Stimulated activated CD8-positive, alpha-beta memory T cell treated with anti-CD3 and anti-CD28 coated beads, Interleukin-15, amount 100 ng/mL, for 1 hour (primary cell): ENCODE results near the gene KRT222.

Experiments
- DNase-seq: peaks from one replicate; pipeline ENCODE4 v3.0.0-alpha.2; 2020; ENCODE audit warnings: low read depth

KRT222 gene

DNA sequence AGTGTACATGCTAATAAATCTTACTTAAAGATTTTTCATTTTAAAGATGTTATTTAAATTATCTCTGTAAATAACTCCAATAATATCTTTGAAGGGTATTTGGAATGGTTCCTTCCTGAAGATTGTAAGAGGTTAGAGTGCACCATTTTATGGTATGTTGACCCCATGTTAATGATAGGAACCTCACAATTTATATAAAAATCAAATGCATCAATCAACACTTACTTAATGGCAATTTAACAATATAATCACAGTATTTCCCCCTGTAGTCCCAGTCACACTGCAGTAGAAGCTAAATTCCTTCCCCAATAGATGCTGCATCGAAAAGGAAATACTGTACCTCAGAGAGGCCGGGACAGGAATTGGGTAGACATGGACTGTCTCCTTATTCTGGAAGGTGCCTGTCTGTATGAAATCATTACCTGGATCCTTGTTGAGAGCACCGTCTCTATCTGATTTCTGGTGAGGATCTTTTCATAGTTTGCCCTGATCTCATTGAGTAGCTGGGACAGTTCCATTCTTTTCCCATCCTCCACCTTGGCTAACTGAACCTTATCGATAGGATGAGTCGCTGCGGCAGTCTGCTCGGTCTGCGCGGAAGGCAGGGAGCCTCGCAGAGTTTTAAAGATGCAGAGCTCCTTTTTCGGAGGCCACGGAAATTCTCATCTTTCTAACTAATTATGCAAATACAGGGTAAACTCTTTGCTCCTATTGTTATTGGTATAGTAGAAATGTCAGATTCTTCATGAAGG, at the start of gene KRT222:
Gene KRT222 (minus strand): TSS at position 596 of the 752 bp plus-strand sequence. CDS start 78 bp downstream, at position 518.
- DNase-seq: no peak

DNA sequence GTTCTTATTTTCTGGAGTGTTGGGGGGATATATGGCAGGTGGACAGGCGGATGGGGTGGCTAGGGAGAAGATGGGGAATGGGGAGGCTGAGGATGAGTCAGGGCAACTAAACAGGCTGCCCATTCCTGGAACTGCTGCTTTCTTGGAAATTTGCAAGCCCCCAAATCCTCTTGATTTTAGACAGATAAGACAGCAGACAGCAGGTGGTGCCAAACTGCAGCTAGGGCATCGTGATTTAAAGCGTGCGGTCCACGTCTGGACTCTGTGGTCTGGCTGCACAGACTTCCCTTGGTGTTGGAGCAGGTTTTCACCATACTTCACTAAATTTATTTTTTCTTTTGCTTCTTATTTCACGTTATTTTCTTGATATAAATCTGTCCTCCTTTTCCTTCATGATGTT, 49.5 kb upstream of the KRT222 start:
- DNase-seq: no peak

DNA sequence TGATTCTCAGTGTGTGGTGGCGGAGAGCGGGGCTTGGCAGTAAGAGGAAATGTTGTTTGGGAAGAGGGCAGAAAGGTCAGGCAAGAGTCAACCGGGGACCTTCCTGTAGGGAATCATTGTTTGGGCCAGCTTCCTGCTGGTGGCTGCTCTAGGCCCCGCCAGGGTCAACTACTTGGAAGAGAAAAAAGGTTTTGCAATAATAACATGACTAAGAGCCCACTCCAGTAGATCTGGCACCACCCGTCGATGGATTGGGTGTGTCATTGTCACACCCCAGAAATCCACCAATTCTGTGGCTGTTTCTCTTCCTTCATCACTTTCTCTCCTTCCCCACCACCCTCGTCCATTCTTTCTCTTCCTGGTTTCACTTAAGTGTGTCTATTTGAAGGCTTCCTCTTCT, 42.8 kb upstream of the KRT222 start:
- no peak for DNase-seq

DNA sequence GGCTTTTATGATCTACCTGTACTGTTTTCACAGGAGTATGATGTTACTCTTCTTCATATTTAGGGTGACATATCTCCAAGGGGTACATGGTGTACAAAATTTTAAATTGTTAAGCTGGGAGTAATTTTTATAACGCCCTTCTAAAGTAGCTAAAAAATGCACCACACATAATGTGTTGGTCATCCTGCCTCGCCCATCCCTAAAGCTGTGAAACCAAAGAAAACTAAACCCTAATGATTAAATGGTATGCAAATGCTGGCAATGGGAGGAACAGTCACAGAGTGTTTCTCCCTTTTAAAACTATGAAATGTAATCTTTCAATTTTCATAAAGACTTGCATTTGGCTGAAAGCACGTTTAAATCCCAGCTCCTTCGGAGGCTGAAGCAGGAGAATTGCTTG, 40.6 kb upstream of the KRT222 start:
- no peak for DNase-seq

DNA sequence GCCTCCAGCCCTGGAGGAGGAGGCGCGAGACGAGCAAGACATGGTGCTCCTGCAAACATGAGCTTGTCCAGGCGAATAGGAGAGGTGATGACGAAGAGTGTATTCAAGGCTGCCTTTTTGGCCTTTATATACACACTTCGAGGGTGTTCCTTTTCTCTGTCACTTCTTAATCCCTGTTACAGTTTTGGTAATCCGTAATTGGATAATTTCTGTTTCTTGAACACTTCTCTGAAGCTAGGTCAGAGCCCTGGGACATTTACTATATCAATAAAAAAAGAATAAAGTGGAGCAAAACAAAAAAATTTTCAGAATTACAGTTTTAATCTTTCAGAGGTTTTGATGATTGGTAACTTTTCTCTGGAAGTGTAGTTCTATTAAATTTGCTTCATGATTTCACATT, 38.7 kb upstream of the KRT222 start, which contains the start of gene KRT24:
Gene KRT24 (minus strand): TSS at position 101 of the 400 bp plus-strand sequence. CDS start 59 bp downstream, at position 42.
- DNase-seq: no peak

DNA sequence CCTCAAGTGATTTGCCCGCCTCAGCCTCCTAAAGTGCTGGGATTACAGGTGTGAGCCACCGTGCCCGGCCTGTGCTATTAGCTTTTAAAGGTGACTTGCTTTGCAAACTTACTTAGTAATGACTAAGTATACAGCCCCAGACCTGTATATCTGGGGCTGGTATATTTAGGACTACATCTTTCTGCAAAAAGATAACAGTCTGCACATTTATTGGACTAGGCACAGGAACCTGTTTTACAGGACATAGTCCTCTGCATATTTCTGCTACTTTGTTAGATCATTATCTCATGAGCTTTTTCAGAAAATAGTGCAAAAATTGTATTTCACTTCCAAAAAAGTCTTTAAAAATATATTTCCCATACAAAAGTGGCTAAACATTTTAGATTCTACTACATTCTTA, 37.3 kb upstream of the KRT222 start:
- DNase-seq: no peak

DNA sequence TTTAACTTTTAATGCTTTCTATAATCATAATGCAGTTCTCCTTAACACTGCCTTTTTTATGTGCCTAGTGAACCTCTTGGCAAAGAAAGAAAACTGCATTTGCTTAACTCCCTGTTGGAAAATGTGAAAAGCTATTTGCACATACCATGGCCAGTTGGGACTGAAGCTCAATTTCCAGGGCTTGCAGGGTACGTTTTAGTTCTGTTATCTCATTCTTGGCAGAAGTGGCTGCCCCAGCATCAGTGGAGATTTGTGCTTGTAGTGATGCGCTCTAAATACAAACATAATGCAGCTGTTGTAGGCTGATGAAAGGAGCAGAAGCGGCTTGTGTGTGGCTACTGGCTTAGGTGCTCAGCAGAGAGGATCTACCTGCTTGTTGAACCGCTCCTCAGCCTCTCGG, 34.9 kb upstream of the KRT222 start:
- DNase-seq: no peak

DNA sequence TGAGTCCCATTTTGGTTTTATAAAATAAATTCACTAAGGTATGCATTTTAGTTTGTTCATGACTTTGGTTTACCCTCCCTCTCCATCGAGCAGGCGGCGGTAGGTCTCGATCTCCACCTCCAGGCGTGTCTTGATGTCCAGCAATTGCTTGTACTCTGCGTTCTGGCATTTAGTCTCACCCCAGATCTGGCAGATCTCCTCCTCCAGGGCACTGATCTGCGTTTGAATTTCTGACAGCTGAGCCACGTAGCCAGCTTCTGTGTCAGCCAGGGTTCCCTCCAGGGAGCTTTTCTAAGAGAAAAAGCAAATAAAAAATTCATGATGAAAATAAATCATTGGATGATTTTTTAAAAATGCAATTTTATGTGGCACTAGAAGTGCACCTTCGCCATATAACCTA, 34.4 kb upstream of the KRT222 start:
- DNase-seq: no peak

DNA sequence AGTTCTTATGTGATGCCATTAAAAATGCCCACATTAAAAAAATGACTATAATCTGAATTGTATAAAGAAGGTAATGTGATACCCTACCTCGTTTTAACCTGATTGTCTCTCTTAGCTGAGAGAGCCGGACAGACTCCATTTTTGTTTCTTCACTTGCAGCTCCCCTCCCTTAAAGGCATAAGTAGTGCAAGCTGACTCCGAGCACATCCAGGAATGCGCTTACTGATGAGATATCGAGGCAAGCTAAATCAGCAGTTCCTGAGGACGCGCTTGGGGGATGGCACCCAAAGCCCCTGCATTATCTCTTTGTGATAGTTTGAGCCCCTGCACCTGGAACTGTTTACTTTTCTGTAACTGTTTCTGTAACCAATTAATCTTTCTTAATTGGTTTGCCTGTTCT, 32.3 kb upstream of the KRT222 start:
- DNase-seq: no peak

DNA sequence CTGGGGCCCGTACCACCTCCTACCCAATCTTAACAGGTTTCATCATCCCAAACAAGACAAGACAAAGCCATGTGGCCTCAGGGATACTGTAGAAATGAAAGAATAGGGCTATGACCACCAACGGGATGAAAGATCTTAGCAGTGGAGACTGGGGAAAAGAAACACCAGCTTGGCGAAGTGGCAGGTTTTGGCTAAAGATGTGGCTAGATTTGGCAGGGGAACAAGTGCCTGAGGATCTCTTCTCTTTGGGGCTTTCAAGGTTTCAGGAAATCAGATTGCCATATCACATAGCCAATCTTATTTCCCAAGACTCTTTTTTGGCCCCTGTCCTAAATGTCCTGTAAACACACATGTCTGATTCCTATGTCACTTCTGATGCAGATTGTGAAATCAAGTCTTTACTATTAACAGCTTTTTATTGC, 31.7 kb upstream of the KRT222 start:
- DNase-seq: no peak

DNA sequence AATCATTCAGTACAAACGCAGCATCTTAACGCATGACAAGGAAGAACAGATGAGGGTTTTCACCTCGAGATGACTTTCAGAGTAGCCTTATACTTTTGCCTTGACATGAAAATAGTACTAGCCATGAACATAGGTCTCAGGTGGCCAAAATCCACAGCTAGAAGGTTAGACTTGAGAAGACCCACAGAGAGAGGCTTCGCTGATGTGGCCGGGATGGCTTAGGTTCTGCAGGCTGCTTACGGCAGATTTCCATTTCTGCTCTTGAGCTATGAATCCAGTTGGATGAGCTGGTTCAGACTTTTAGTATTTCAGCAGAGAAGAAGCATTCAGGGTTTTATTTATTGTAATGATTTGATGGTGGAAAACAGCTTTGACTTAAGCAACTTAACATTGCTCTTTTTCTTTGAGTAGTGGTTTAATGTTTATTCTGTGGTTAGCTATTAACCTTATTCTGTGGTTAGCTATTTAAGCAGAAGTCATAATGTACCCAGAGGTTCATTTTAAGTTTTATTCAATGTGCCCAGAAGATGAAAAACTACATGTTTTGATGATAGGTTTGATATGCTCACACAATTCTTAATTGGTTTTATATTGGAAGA, 31.0 kb upstream of the KRT222 start:
- DNase-seq: no peak

DNA sequence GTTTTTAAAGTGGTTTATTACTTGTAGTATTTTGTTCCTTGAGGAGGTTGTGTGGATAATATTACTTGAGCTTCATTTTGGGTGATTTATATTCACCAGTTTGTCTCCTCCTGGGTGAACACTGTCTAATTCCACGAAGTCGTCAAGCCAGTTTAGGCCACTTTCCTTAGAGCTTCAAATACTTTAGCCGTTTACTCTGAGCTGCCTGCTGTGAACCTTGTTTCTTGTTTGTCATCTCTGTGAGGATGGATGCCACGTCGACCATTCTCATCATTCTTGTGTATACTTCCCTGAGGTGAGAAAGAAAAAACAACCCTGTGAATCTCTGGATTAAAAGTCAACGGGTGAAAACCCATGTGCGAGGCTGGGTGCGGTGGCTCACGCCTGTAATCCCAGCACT, 29.6 kb upstream of the KRT222 start:
- no peak for DNase-seq

DNA sequence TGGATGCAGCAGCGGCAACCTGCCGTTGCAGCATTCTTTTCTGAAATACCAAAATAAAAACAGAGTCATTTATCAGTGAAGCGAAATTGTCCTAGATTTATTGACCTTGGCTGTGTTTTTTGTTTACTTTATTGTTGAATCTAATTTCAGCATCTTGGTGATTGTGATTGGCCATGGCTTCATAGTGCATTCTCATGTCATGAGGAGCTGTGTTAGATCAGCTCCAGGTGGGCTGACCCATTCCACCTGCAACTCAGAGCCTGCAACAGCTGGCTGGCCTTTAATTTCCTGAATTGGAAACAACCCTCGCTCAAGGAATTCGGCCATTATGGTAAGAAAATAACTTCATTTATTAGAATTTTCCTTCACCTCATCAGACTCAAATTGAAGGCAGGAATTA, 22.1 kb upstream of the KRT222 start:
- DNase-seq: no peak

DNA sequence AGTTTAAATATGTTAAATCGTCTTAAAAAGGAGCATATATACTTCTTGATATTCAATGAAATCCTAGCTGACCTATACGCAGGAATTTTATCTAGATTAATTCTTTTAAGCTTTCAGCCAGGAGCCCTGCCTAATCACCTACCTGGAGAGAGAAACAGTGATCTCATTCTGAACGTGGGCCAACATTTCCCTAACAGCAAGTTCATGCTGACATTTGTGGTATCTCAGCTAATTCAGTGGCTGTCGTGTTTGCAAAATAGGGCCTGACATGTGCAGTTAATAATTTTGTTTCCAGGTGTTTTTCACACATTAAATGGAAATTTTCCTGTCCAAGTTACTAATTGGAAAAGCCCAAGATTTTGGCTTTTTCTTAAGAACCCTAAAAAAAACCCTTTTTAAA, 21.2 kb upstream of the KRT222 start:
- no peak for DNase-seq

DNA sequence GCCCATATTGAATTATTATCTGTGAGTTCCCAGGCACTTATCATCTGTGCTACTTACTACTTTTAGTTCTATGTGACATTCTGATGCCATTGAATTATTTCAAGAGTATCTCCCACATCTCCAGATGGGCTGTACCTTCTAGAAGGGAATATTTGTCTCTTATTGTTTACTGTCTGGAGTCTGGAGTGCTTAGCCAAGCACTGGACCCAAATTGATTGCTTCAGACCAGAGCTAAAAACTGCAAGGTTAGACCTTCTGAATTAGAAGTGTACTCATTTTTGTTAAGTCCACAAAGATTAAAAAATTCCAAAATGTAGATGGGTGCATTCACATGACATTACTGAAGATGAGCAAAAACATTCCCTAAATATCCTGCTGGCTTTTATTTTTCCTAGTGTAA, 16.0 kb upstream of the KRT222 start:
- no peak for DNase-seq

DNA sequence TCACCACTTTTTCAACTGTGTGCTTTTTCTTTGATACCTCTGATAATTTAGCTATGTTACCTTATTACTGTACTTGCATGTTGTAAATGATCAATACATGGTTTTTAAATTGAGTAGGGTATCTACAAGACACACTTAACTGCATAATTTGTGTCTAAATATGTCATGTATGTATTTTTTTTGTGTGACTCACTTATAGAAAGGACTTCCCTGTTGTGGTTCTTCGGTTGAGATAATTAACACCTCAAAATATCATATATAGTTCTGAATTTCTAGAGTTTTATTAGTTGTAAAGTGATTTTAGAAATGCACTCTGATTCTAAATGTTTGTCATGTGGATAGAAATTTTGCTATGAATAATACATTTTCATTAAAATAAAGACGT, 14.5 kb upstream of the KRT222 start:
- DNase-seq: no peak

DNA sequence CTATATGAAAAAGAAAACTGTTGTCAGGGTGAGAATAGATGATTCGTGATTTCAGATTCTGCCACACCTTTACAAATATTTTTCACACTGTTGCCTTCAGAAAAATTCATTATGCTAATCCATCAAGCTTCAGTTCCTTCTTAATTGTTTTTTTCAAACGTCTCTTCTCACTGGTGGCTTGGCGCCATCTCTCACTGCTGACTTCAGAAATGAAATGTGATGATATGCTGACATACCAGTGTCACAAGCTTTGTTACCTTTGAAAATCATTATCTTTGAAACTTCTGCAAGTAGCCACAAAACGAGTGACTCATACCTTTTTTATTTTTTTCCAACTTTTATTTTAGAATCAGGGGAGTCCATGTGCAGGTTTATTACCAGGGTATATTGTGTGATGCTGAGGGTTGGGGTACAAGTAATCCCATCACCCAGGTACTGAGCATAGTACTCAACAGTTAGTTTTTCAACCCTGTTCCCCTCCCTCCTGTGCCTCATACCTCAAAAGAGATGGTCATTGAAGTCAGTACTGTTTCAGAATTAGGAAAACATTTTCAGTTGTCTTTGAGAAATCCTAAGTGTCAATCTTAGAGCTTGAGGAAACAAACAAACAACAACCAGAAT, 14.0 kb upstream of the KRT222 start:
- no peak for DNase-seq

DNA sequence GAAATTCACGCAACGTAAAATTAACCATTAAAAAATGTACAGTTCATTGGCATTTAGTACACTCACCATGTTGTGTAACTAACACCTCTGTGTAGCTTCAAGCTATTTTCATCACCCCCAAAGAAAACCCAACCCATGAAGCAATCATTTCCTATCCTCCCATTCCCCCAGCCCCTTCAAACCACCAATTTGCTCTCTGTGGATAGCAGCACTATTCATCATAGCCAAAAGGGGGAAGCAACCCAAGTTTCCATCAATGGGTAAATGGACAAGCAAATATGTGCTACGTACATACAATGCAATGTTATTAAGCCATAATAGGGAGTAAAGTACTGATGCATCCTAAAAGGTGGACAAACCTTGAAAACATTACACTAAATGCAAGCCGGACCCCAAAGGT, 10.9 kb upstream of the KRT222 start:
- no peak for DNase-seq

DNA sequence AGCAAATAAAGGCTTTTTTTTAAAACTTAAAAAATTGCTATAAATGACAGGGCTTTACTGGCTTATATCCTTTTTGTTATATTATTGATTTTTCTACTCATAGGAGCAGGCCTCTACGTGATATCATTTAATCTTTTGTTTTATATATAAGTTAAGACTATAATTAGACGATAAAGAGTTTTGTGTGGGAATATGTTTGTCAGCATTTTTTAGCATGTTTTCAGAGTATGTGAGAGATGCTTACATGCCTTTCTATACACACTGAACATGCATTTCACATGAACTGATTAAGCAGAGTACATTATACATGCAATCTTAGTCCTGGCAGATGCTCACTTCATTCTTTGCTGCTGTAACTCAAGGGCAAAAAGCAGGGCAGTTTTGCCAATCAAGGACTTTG, 7.7 kb upstream of the KRT222 start:
- DNase-seq: no peak

DNA sequence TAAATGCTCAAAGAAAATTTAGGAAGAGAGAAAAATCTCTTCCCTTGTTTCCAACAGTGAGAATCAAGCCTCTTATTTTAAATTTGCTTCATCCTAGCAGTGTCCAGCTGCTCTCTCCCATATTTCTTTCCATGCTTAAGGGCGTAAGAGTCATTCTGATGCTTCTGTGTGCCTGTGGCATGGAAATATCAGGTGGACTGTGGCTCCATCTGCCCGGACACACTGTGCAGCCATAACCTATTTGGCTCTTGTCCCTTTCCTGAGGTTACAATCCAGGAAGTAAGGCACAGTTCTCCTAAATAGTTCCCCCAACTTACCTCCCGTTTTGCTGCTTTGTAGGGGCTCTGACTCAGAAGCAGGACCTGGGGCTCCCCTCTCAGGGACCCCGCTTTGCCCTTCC, 6.3 kb upstream of the KRT222 start:
- DNase-seq: no peak

DNA sequence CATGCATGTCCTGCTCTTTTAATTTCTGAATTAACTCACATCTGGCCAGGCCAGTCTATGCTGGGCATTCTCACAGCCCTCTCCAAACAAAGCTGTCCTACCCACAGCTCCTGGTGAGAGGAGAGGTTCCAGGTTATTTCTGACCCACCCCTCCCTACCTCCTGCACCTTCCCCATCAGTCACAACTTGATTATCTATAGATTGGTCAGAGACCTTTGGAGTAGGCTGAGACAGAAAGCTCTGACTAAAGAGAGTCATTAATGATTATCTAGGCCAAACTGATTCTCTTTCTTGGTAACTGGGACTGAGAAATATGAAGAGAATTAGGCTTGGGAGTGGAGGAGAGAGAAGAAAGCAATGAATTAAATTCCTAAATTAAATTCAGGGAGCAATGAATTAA, 1.4 kb upstream of the KRT222 start:
- DNase-seq: no peak

DNA sequence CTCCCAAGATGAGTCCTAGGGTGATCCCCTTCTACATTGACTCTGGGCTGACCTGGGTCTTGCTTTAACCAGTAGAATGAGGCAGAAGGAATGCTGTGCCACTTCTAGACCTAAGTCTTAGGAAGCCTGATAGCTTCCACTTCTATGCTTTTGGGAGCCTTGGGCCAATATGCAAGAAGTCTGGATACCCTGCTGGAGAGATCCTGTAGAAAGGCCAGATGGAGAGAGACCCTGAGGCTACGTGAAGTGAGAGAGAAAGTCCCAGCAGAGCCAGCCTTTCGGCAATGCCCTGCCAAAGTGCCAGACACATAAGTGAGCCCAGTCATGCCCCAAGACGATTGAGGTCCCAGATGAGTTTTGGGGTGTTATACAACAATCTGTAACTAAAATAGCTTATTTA, 1.7 kb downstream of the KRT222 start:
- no peak for DNase-seq

DNA sequence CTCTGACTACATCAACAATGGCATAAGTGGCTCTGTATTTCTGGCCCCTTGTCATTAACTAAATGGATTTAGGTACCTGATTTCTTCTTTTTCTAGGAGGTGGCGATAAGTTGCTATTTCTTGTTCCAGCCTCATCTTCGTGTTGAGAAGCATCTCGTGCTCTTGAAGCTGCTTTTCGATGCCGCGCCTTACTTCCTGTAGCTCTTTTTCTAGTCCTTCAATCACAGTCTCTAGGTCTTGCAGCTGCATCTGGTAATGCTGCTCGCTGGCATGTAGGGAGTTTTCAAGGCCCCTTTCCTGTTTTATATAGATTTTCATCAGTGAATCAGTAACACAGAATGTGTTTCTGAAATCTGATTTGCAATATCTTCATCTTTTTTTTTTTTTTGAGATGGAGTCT, 5.1 kb downstream of the KRT222 start:
- no peak for DNase-seq

DNA sequence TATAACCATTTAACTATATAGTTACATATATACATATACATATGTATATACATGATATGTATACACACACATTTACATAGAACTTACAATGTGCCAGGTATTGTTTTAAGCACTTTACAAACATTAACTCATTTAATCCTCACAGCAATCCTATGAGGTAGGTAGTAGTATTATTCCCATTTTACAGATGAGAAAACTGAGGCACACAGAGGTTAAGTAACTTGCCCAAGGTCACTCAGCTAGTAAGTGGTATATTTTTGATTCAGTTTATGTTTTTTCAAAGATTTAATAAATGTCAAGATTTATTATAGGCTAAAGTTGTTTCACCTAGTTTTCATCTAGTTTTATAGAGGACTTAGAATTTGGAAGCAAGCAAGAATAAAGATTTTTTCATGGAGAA, 6.6 kb downstream of the KRT222 start:
- DNase-seq: no peak
